ENCODE measurements around the gene RFTN1. TPM values are rescaled to one million over a fixed set of nuclear protein-coding genes. Genes with fewer than 3 reads are reported as not detected.
A peak's percentile ranks its signal among the peaks of the same experiment; 100 is the strongest.

Gene RFTN1
- total and polyA plus RNA-seq, 7 donors: 10.9 to 26.4 (median 22.2) TPM

DNA sequence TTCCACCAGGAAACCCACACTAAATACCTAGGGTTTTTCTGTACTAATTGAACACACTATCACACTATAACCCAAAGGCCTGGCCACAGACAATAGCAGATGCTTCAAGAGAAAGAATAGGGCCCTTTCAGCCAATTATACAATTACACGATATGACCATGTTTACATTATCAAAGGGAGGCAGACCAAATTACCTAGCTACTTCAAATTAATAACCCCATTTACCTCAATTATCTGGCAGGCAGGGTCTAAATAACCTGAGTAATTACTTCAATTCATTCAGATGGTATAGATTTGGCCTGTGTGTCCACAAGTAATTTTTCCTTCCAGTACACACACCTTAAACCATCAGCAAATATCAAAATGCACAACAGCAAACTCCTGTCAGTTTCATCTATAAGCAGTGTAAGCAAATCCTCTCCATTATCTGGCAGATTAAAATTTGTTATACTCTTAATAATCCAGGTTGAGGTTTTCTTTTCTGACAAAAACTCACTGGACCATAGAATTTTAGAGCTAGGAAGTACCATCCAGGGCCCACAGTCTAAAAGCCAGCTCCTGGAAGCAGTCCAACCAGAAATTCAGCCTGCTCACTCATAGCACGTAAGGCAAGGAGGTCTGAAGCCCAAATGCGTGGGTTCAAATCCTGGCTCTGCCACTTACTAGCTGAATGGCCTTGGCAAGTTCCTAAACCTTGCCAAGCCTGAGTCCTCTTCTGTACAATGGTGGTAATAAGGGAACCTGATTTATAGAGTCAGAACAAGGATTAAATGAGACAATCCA is 51.8 kb downstream of the RFTN1 start:
- H3K27ac ChIP-seq: no peak overlapping the region
- DNase-seq: no peak
- H3K9me3 ChIP-seq: no peaks in the 10 kb centered on the region
- intact Hi-C loops (cut with DNase I): no loop called here
- WGBS, 2 donors: 79 to 87% methylated on average over 3 of the region's 3 CpGs
- H3K27me3 ChIP-seq: no peaks in the 10 kb centered on the region
- TF ChIP-seq POLR2A (IDR thresholded peaks at IDR 0.05) (no peak), POLR2AphosphoS5 (IDR thresholded peaks at IDR 0.05) (no peak), CTCF (IDR thresholded peaks at IDR 0.05) (no peak), EP300 (IDR thresholded peaks at IDR 0.05) (no peak)
- no peaks in the 10 kb centered on the region for H3K36me3 ChIP-seq
- H3K4me1 ChIP-seq: peaks cover 0 to 8% (median 5%) of the 10 kb centered on the region in 4 donors
- H3K4me3 ChIP-seq: no peak overlapping the region

DNA sequence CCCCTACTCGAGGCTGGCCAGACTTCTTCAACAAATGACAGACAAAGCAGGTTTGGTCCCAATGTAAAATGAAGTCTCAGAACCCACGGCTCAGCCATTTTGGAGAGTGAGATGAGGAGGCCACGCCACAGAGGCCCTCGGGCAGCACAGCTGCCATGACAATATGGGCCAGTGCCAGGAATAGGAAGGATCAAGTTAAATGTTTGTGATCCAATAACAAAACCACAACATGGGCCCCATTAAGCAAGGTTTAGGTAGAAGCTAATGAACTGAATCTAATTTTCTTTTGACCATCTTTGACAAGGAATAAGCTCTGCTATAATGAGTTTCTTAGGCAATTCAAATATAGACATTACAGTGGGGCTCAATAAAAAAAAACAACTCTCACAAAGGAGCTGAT is 52.6 kb downstream of the RFTN1 start:
- 86 to 91% methylated on average over 4 of the region's 4 CpGs for WGBS, 2 donors
- no peak for DNase-seq
- no peak overlapping the region for H3K27ac ChIP-seq
- intact Hi-C loops (cut with DNase I): no loop called here
- no peak overlapping the region for H3K4me3 ChIP-seq
- no peaks in the 10 kb centered on the region for H3K27me3 ChIP-seq
- H3K36me3 ChIP-seq: no peaks in the 10 kb centered on the region
- no peak for TF ChIP-seq CTCF (IDR thresholded peaks at IDR 0.05)
- no peak for TF ChIP-seq POLR2AphosphoS5 (IDR thresholded peaks at IDR 0.05)
- no peak for TF ChIP-seq EP300 (IDR thresholded peaks at IDR 0.05)
- TF ChIP-seq POLR2A (IDR thresholded peaks at IDR 0.05): no peak
- H3K4me1 ChIP-seq: peaks cover 0 to 9% (median 7%) of the 10 kb centered on the region in 4 donors
- no peaks in the 10 kb centered on the region for H3K9me3 ChIP-seq

- Histone ChIP-seq H3K27me3 (no peaks in the 10 kb centered on the region), H3K9me3 (no peaks in the 10 kb centered on the region), H3K4me3 (no peak overlapping the region), H3K36me3 (no peaks in the 10 kb centered on the region), H3K27ac (no peak overlapping the region), H3K4me1 (peaks cover 0 to 9% (median 7%) of the 10 kb centered on the region in 4 donors)
- DNase-seq: no peak
- 84 to 91% methylated on average over 4 of the region's 4 CpGs for WGBS, 2 donors
- intact Hi-C loops (cut with DNase I): no loop called here
- TF ChIP-seq POLR2A (IDR thresholded peaks at IDR 0.05) (no peak), CTCF (IDR thresholded peaks at IDR 0.05) (no peak), EP300 (IDR thresholded peaks at IDR 0.05) (no peak), POLR2AphosphoS5 (IDR thresholded peaks at IDR 0.05) (no peak)
Measured at GRCh38 chr3:16460273-16460672, 53.2 kb downstream of the RFTN1 start.

DNA sequence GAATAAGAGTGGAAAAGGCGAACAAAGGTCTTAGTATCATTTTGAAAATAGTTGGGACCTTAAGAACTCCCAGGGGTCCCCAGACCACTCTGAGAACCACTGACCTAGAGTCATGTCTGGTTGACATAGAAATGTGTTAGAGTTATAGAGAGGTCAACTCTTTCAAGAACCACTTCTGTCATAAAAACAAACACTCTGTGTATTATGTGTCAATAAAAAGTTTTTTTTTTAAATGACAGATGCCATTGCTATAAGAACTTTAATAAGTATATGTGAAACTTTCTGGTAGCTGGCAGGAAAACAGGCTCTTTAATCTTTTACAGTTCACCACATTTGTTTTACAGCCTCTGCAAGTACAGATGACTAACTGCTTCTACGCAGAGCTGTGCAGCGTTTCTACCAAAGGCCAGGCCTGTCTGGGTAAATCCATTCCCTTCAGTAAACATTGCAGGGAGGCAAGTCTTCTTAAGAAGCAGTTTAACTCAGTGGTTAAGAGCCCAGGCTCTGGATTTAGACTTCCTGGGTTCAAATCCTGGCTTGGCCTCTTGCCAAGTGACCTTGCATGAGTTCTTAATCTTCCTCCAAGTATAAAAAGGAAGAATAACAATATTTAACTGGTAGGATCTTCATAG is 56.6 kb downstream of the RFTN1 start:
- no peaks in the 10 kb centered on the region for H3K27me3 ChIP-seq
- intact Hi-C loops (cut with DNase I): no loop called here
- WGBS, 2 donors: 30 to 59% methylated on average over 3 of the region's 3 CpGs

More for the DNA sequence above, 56.6 kb downstream of the RFTN1 start:
- no peak for DNase-seq
- Histone ChIP-seq H3K27ac (peak overlapping the region in 2 of 4 donors; percentile 18 to 46), H3K9me3 (no peaks in the 10 kb centered on the region), H3K4me1 (peaks cover 0 to 9% (median 7%) of the 10 kb centered on the region in 4 donors), H3K36me3 (no peaks in the 10 kb centered on the region), H3K4me3 (no peak overlapping the region)
- TF ChIP-seq POLR2AphosphoS5 (IDR thresholded peaks at IDR 0.05) (no peak), CTCF (IDR thresholded peaks at IDR 0.05) (no peak), POLR2A (IDR thresholded peaks at IDR 0.05) (no peak), EP300 (IDR thresholded peaks at IDR 0.05) (no peak)

Measured in sigmoid colon (tissue), 7 donors.